Activated CD4-positive, alpha-beta T cell treated with anti-CD3 and anti-CD28 coated beads, Interleukin-2, amount 50 U/mL, for 16 hours (primary cell): ENCODE results near the gene GRIN3A.

Experiments used
- DNase-seq: peaks from one replicate; pipeline ENCODE4 v3.0.0-alpha.2; 2020

Gene GRIN3A

GRCh38 chr9:101702257-101702656 lies 36.2 kb downstream of the GRIN3A start:
- DNase-seq = no peak

- no peak for DNase-seq
Measured at GRCh38 chr9:101693546-101694336, 44.7 kb downstream of the GRIN3A start.

- DNase-seq = no peak
Measured at GRCh38 chr9:101691657-101692056, 46.8 kb downstream of the GRIN3A start.

GRCh38 chr9:101689039-101689438 lies 49.4 kb downstream of the GRIN3A start:
- DNase-seq = no peak

- no peak for DNase-seq
Measured at GRCh38 chr9:101684665-101685064, 53.8 kb downstream of the GRIN3A start.

- DNase-seq = no peak
Measured at GRCh38 chr9:101683236-101683635, 55.2 kb downstream of the GRIN3A start.

- no peak for DNase-seq
Measured at GRCh38 chr9:101677861-101678260, 60.6 kb downstream of the GRIN3A start.

- DNase-seq = no peak
Measured at GRCh38 chr9:101675341-101675740, 63.1 kb downstream of the GRIN3A start.

- no peak for DNase-seq
Measured at GRCh38 chr9:101674165-101674564, 64.3 kb downstream of the GRIN3A start.

- no peak for DNase-seq
Measured at GRCh38 chr9:101673642-101674041, 64.8 kb downstream of the GRIN3A start.

- DNase-seq = no peak
Measured at GRCh38 chr9:101671567-101671966, 66.9 kb downstream of the GRIN3A start.

- DNase-seq = no peak
Measured at GRCh38 chr9:101668421-101668820, 70.0 kb downstream of the GRIN3A start.

- no peak for DNase-seq
Measured at GRCh38 chr9:101664453-101664852, 74.0 kb downstream of the GRIN3A start.

- DNase-seq = no peak
Measured at GRCh38 chr9:101652601-101653175, 85.8 kb downstream of the GRIN3A start.

- DNase-seq = no peak
Measured at GRCh38 chr9:101650142-101650541, 88.3 kb downstream of the GRIN3A start.

- no peak for DNase-seq
Measured at GRCh38 chr9:101648493-101648892, 90.0 kb downstream of the GRIN3A start.

GRCh38 chr9:101639785-101640665 lies 98.4 kb downstream of the GRIN3A start:
- DNase-seq = no peak

- no peak for DNase-seq
Measured at GRCh38 chr9:101639311-101639710, 99.1 kb downstream of the GRIN3A start.

- DNase-seq = no peak
Measured at GRCh38 chr9:101636247-101636646, 102.2 kb downstream of the GRIN3A start.

- DNase-seq = no peak
Measured at GRCh38 chr9:101635473-101635872, 103.0 kb downstream of the GRIN3A start.

- no peak for DNase-seq
Measured at GRCh38 chr9:101634741-101635409, 103.6 kb downstream of the GRIN3A start.

GRCh38 chr9:101632611-101633010 lies 105.8 kb downstream of the GRIN3A start:
- DNase-seq = no peak

GRCh38 chr9:101631892-101632291 lies 106.6 kb downstream of the GRIN3A start:
- no peak for DNase-seq
